22Rv1 (cell line): Measurements from ENCODE around the gene HOXA3.
A peak's percentile ranks its signal among the peaks of the same experiment; 100 is the strongest.

Experiments used
- H3K27ac ChIP-seq: fragments of 450-650 bp; 2 replicates; pipeline ENCODE4 v1.5.1; 2017
- ZFX ChIP-seq: fragments of 450-650 bp; IDR thresholded peaks from 2 replicates; pipeline ENCODE4 v1.6.1; 2017; ENCODE audit warnings: antibody characterized with exemption, borderline replicate concordance
- TF ChIP-seq, protein P1 (sequence below): fragments of 450-650 bp; IDR thresholded peaks from 2 replicates; pipeline ENCODE4 v1.5.1; 2017; ENCODE audit warnings: mild to moderate bottlenecking

HOXA3 gene

DNA sequence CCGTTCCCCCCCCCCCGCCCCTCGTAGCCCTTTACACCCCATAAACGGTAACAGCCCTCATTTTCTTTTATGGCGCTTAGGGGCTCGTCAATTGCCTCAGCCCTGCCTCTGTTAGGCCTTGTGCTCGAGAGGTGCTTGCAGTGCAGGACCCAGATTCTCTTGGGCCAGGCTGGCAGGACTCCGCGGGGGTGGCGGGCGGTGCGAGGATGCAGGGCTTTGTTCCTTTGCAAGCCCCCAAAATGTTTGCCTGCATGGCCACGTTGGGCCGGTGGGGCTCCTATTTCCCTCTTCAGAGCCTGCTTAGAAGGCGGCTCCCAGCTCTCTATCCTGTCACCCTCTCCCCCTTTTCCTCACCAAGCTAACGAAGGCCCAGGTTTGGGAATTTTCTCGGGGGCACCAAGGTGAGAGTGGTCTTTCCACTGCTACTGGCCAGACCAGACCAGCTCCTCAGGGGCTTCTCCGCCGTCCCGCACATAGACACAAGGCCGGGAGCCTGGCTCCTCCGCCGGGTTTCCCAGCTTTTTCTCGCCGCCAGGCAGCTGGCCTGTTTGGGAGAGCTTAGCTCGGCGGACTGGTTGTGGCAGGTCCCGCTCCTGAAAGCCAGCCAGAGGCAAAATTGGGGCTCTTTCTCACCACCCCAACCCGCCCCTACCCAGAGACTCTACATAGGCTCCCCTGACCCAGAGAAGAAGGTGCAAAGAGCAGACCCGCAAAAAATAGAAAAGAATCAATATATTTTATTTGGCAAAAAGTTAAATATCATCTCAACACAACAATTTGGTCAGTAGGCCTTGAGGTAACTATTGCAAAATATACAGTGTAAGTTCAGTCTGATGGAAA is 9.6 kb upstream of the HOXA3 start:
- no peak overlapping the region for H3K27ac ChIP-seq
- TF ChIP-seq ZFX, result no peak
- TF ChIP-seq, protein P1, sequence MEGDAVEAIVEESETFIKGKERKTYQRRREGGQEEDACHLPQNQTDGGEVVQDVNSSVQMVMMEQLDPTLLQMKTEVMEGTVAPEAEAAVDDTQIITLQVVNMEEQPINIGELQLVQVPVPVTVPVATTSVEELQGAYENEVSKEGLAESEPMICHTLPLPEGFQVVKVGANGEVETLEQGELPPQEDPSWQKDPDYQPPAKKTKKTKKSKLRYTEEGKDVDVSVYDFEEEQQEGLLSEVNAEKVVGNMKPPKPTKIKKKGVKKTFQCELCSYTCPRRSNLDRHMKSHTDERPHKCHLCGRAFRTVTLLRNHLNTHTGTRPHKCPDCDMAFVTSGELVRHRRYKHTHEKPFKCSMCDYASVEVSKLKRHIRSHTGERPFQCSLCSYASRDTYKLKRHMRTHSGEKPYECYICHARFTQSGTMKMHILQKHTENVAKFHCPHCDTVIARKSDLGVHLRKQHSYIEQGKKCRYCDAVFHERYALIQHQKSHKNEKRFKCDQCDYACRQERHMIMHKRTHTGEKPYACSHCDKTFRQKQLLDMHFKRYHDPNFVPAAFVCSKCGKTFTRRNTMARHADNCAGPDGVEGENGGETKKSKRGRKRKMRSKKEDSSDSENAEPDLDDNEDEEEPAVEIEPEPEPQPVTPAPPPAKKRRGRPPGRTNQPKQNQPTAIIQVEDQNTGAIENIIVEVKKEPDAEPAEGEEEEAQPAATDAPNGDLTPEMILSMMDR, result no peak

DNA sequence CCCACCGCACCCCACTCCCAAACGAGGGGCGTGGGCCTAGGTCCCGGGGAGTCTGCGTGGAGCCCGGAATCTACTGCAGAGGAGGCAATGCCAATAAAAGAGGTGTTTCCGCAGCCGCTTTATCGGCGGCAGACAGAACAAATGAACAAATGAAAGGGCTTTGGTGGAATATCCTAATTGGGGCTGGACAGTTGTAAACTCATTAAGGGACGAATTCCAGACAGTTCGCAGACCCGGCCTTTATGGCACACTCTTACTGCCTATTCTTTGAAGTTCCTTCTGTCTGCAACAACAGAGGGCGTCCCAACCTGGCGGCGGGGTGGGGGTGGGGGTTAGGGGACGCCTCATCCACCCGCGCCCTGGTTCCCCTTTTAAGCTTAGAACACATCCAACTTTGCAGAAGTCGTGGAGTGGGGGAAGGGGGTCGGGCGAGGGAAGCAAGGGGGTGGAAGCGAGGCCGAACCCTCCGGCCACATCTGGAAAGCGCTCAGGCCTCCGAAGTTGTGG is 8.9 kb upstream of the HOXA3 start:
- TF ChIP-seq ZFX, result no peak
- TF ChIP-seq, protein P1, result peak; percentile 62
- H3K27ac ChIP-seq, result no peak overlapping the region

DNA sequence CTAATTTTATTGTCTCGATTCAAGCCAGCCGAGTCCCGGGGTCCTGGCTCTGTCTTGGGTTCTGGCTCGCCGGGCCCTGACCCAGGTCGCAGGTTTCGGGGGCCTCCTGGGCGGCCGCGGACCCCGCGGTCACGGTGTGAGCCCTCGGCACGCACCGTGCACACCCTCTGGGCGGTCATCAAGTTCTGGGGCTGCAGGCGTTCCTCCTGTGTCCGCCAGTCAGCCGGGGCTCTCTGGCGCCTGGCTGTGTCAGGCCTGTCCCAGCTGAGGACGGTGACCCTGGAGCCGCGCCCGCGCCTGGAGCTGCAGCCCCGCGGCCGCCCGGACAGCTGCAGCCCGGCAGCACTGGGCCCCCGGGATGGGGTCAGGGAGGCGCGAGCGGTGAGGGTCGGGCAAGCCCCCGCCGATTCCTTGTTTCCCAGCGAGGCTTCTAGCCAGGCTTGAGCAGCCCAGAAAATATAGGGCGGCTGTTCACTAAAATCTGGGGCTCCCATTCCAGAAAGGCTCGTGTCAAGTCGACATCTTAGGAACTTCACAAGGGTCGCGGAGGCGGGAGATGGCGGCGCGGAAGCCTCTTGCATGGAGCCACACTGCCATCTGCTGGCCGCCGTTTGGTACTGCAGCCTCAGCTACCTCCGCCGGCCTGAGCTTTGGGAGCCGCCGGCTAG is 8.3 kb upstream of the HOXA3 start:
- TF ChIP-seq, protein P1, result peak; percentile 99
- no peak for TF ChIP-seq ZFX
- no peak overlapping the region for H3K27ac ChIP-seq

DNA sequence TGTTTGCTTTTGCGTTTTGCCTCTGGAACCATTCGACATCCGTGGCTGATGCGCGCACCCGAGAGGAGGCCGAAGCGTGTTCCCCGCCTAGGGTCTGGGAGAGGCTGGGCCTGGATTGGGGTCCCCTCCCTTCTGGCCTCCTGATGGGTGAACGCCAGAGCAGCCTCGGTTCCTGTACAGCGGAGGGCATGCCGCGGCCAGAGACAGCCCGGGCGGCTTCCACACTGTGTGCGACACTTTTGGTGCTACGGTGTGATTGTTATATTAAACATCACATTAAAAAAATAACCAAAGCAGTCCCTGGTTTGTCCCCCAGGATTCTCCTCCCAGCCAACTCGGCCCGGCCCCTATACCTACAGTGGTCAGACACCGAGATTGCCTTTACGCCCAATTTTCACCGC is 7.8 kb upstream of the HOXA3 start:
- TF ChIP-seq, protein P1, result no peak
- no peak for TF ChIP-seq ZFX
- no peak overlapping the region for H3K27ac ChIP-seq

DNA sequence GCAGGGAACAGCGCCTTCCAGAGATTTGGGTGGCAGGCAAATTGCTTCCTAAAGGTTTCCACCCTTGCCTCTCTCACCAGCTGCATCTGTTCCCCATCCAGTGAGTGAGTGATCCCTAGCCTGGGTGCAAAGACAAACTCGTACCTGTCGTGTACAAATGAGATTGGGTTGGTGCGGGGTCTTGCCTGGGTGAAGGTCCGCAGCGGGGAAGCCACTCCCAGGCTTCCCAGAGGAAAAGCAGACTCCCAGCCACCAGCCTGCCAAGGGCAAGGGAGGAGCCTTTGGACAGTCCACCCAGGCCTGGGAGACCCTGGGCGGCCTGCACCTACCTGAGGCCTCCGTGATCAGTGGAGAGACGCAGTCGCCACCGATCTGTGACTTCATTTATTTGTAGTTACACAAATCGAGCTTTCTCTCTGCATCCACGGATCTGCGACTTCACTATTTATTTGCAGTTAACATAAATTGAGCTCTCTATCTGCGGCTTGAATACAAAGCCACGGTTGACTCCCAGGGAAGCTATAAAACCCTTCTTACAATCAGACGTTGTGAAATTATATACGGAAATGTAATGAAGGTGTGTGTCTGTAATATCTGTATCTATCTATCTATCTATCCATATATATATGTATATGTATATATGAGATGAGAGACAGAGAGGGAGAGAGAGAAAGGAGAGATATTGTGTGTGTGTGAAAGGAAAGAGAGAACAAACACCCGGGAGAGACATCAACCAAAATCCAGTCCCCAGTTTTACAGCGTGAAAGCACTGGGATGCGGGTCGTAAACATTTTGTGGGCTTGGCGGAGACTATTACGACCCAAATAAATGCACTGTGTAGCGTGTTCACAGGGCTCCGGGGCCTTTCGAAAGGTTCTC is 7.1 kb upstream of the HOXA3 start:
- TF ChIP-seq, protein P1, result no peak
- no peak for TF ChIP-seq ZFX
- H3K27ac ChIP-seq, result no peak overlapping the region

DNA sequence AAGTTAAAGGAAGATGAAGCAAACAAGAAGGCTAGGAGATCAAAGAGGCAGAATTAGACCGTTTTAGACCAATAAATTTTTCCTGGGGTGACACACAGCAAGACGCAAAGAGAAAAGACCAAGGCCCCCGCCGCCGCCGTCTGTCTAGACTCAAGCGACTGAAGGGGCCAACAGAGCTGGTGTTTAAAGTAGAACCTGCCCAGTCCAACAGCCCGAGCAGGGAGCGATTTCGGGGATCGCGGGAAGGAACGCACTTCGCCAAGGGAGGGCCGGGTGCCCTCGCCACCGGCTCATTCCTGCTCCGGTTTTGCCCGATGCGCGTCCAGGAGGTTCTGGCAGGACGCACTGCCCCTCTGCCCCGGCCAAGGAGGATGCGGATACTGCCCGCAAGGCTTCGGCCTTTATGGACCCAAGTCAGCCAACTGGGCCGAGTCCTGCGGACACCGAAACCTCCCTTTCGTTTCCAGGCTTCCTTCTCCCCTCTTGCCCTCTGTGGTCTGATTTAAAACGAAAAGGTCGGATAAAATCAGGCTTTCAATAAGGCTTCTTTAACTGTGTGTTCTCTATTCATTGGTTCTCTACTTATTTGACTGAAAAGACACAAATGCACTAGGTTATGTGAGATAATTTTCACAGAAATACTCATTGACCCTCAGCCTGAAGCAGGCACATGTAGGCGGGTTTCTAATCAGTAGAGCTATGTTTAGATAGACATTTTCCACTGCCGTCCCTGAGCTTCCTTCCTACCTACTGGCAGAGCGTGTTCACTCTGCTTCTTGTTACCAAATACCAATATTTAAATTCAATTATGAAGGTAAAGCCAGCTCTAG is 6.3 kb upstream of the HOXA3 start:
- H3K27ac ChIP-seq, result no peak overlapping the region

More for the DNA sequence above, 6.3 kb upstream of the HOXA3 start:
- TF ChIP-seq, protein P1, result no peak
- no peak for TF ChIP-seq ZFX
